NCI-H1092 treated with DMSO at 0.1 percent for 48 hours (cell line): ENCODE data around the gene LRRC25.

ENCODE experiments used
- DNase-seq: peaks from one replicate; lab custom pipeline; 2025; lab: John Stamatoyannopoulos, UW

The LRRC25 gene

DNA sequence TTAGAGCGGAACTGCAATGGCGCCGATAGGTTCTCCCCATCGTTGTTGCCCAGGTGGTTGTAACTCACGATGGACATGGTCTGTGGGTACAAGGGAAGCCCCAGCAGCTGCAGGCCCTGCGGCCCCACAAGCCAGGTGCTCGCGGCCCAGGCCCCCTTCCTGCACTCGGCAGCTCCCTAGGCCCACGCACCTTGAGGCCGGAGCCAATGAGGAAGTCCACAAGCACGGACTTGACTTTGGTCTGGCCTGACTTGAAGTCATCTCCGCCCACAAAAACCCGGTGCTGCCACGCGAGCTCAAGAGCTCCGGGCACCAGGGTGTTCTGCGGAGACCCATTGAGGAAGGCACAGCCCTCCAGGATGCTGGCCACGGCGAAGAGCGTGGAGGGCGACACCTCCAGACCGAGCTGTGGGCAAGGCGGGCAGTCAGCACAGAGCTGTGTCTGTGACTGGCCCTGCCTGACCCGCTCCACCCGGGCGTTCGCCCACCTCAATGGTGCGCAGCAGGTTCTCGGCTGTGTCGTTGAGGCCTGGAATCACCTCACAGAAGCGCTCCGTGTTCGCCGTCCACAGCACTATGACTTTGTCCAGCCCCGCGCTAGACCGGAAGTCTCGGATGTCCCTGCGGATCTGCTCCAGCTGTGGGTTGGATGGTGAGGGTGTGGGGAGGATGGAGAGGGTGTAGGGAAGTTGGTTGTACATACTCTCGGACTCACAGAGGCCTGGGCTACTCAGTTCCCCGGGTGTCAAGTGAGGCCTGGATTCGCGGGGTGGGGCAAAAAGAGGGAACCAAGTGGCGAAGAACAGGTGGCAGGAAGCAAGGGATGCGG, 38.6 kb upstream of the LRRC25 start:
- DNase-seq, result no peak

- no peak for DNase-seq
Measured at GRCh38 chr19:18435178-18435841, 37.9 kb upstream of the LRRC25 start.

- DNase-seq, result no peak
Measured at GRCh38 chr19:18434411-18435175, 37.2 kb upstream of the LRRC25 start.

DNA sequence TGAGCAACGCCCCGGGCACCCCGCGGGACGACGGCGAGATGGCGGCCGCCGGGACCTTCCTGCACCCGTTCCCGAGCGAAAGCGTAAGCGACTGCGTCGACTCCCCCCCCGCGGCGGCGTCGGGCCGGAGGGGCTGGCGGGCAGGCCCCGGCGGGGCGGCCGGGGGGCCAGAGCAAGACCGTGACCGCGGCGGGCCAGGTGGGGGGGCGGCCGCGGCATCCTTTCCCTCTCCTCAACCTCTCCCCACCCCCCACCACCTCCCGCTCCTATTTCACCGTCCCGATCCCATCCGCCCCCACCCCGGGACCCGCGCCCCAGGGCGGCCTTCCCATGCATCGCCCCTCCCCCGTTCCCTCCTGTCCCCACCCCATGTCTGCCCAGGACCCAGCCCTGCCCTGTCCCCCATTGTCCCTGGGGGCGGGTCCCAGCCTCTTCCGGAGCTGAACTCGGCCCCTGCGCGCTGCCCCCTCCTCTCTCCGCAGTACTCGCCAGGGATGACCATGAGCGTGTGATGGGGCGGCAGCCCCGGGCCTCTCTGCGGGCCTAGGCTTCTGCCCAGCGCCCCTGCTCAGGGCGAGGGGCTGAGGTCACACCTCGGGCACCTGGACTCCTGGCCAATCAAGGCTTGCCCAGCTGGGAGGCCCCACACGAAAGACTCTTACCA, 36.4 kb upstream of the LRRC25 start:
- DNase-seq, result no peak

- peak; percentile 36 for DNase-seq
Measured at GRCh38 chr19:18433015-18433691, 35.7 kb upstream of the LRRC25 start.

- DNase-seq, result no peak
Measured at GRCh38 chr19:18432275-18433014, 35.0 kb upstream of the LRRC25 start.

- no peak for DNase-seq
Measured at GRCh38 chr19:18431351-18432197, 34.2 kb upstream of the LRRC25 start.

DNA sequence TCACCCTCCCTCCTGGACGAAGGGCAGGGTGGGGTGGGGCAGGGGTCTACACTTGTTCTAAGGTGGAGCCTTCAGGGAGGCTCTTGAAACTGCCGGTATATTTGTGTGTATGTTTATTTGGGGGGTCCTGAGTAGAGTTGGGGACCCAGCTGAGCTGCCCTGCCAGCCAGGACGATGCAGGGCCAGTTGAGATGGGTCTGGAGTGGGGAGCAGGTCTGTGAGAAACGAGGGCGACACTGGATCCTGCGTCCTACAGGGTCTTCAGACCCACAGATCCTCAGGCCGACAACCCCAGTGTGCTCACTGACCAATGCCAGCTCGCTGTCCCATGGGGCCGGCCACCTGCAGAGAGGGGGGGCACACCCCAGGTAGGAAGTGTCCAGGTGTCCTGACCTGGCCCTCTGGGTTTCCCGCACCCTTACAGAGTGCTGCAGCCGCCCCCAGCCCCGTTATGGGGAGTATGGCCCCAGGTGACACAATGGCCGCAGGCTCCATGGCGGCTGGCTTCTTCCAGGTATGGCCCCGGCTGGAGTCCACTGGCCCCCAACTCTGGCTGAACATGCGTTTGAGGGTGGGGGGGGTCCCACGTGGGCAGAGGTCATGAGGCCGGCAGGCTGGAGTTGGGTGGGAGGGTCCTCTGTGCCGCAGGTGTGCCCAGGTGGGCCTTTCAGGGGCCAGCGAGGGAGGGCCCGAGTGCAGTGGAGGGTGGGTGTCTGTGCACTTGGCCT, 33.2 kb upstream of the LRRC25 start:
- no peak for DNase-seq

GRCh38 chr19:18429717-18430416, 32.4 kb upstream of the LRRC25 start:
- DNase-seq, result no peak

- DNase-seq, result peak; percentile 79
Measured at GRCh38 chr19:18428787-18429674, 31.6 kb upstream of the LRRC25 start.

- DNase-seq, result no peak
Measured at GRCh38 chr19:18428173-18428786, 30.9 kb upstream of the LRRC25 start.

- DNase-seq, result no peak
Measured at GRCh38 chr19:18427743-18428113, 30.3 kb upstream of the LRRC25 start.

GRCh38 chr19:18427080-18427742, 29.8 kb upstream of the LRRC25 start:
- no peak for DNase-seq

GRCh38 chr19:18426416-18426767, 29.0 kb upstream of the LRRC25 start:
- no peak for DNase-seq

- no peak for DNase-seq
Measured at GRCh38 chr19:18425515-18426415, 28.3 kb upstream of the LRRC25 start.
